Lung (tissue), 12 donors: ENCODE results near the gene SDK1. TPM values are rescaled to one million over a fixed set of nuclear protein-coding genes. Genes with fewer than 3 reads are reported as not detected.

ENCODE experiments used
- ATAC-seq: fragments of 200-7000 bp; cut with Tn5 transposase; one replicate; pipeline ENCODE4 v1.9.1; 2020; ENCODE audit warnings: moderate number of reproducible peaks; ENCODE audit not compliant: insufficient read depth, low FRiP score
- DNase-seq, 3 donors: peaks; one replicate each; pipeline ENCODE4 v3.0.0-alpha.2; 2013 to 2017
- H3K27ac ChIP-seq, 2 donors: one replicate each; pipeline ENCODE4 v1.5.1; 2013; ENCODE audit warnings: mild to moderate bottlenecking in 2 of 2, moderate library complexity in 2 of 2, control low read depth in 1 of 2, inconsistent platforms in 1 of 2, low read depth in 1 of 2, low read length in 1 of 2
- H3K27me3 ChIP-seq, 3 donors: one replicate each; pipeline ENCODE4 v1.5.1; 2013; ENCODE audit warnings: low read length in 2 of 3; ENCODE audit not compliant: control insufficient read depth in 3 of 3, insufficient read depth in 3 of 3
- H3K36me3 ChIP-seq, 4 donors: one replicate each; pipeline ENCODE4 v1.5.1; 2013; ENCODE audit warnings: low read length in 4 of 4, mild to moderate bottlenecking in 1 of 4, moderate library complexity in 1 of 4; ENCODE audit not compliant: control insufficient read depth in 4 of 4, insufficient read depth in 4 of 4
- H3K4me1 ChIP-seq, 5 donors: one replicate each; pipeline ENCODE4 v1.5.1; 2013; ENCODE audit warnings: low read length in 5 of 5, mild to moderate bottlenecking in 2 of 5, moderate library complexity in 1 of 5; ENCODE audit not compliant: control insufficient read depth in 5 of 5, insufficient read depth in 5 of 5
- H3K4me3 ChIP-seq: one replicate; pipeline ENCODE4 v1.5.1; 2013; ENCODE audit warnings: mild to moderate bottlenecking, control low read depth, moderate library complexity
- H3K9ac ChIP-seq, 2 donors: one replicate each; pipeline ENCODE4 v1.5.1; 2013; ENCODE audit warnings: low read length in 2 of 2, control low read depth in 1 of 2; ENCODE audit not compliant: insufficient read depth in 1 of 2
- H3K9me3 ChIP-seq, 4 donors: one replicate each; pipeline ENCODE4 v1.5.1; 2013; ENCODE audit warnings: low read length in 3 of 4, mild to moderate bottlenecking in 1 of 4, moderate library complexity in 1 of 4; ENCODE audit not compliant: control insufficient read depth in 4 of 4, insufficient read depth in 3 of 4
- CTCF ChIP-seq: IDR thresholded peaks from 2 replicates; pipeline ENCODE4 v1.5.1; 2012; ENCODE audit warnings: mild to moderate bottlenecking; ENCODE audit errors: control extremely low read depth, extremely low read depth
- WGBS, 2 donors: extraction: QIAGEN DNeasy Blood & Tissue Kit; methylation state at CpG; one replicate each; pipeline ENCODE4 v1.1.7; 2013; 5-methylcytosine and 5-hydroxymethylcytosine counted together
- polyA plus RNA-seq, 2 donors: library from polyadenylated mRNA; stranded (reverse); fragments of 200-250 nt; gene quantifications; one replicate each; pipeline ENCODE4 v1.2.1, GENCODE V29; 2013
- total RNA-seq, 2 donors: library from RNA; depleted of rRNA in 1 of 2; stranded (reverse); fragments of >200 nt in 1 of 2; gene quantifications; one replicate each; pipeline ENCODE4 v1.2.1, GENCODE V29; 2014 to 2021
- donor health status: control.
- donor health status: control.
- donor health status: Bipolar disorder and iron deficiency.
- donor health status: healthy.
- donor health status: DM: yes; HTN: yes; CAD: no.

SDK1 gene
- total and polyA plus RNA-seq, 4 donors, result 3.7 to 30.1 (median 12.7) TPM

GRCh38 chr7:3760651-3761050 lies 459.6 kb downstream of the SDK1 start:
- 78 to 84% methylated on average over 5 of the region's 5 CpGs for WGBS, 2 donors
- TF ChIP-seq CTCF, result no peak
- H3K9ac ChIP-seq, result no peak overlapping the region
- DNase-seq (peak; percentile 42 to 87 (median 75)), ATAC-seq (no peak)
- no peaks in the 10 kb centered on the region for H3K27me3 ChIP-seq
- no peaks in the 10 kb centered on the region for H3K36me3 ChIP-seq
- H3K9me3 ChIP-seq, result peaks cover 0 to 3% (median 0%) of the 10 kb centered on the region in 4 donors
- H3K4me1 ChIP-seq, result peaks cover 0 to 23% (median 3%) of the 10 kb centered on the region in 5 donors
- no peak overlapping the region for H3K27ac ChIP-seq
- H3K4me3 ChIP-seq, result no peak overlapping the region

DNA sequence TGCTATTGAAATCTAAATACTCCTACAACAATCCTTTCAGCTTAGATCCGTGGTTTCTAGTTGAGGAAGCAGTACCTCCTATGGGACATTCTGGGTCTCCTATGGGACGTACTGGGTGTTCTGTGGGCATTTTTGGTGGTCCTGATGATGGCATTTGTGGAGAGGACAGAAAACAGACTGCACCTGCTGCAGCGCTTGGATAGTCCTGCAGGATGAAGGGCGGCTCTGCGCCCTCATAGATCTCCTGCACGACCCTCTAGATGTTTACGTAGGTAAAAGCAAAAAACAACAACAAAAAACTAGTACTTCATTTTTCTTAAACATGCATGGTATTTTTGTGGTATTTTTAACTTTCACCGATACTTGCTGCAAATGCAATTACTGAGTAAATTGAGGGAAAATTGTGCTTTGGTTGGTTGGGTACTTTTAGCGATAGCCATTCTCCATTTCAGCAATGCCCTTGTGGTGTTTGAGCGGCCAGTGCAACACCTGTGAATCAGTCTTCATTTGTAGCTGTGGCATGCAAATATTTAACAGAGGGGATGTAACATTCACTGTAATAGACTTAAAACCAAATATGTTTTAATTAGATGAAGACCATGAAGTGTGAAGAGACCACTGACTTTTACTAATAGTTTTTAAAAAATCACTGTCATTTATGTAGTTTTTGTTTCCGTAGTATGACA lies 461.2 kb downstream of the SDK1 start:
- no peak for TF ChIP-seq CTCF
- ATAC-seq, result no peak
- H3K9ac ChIP-seq, result no peak overlapping the region
- H3K4me3 ChIP-seq, result no peak overlapping the region
- peaks cover 0 to 23% (median 3%) of the 10 kb centered on the region in 5 donors for H3K4me1 ChIP-seq
- DNase-seq, result no peak
- H3K27ac ChIP-seq, result no peak overlapping the region
- H3K27me3 ChIP-seq, result no peaks in the 10 kb centered on the region
- no peaks in the 10 kb centered on the region for H3K36me3 ChIP-seq
- peaks cover 0 to 4% (median 0%) of the 10 kb centered on the region in 4 donors for H3K9me3 ChIP-seq
- WGBS, 2 donors, result 86 to 90% methylated on average over 11 of the region's 11 CpGs

DNA sequence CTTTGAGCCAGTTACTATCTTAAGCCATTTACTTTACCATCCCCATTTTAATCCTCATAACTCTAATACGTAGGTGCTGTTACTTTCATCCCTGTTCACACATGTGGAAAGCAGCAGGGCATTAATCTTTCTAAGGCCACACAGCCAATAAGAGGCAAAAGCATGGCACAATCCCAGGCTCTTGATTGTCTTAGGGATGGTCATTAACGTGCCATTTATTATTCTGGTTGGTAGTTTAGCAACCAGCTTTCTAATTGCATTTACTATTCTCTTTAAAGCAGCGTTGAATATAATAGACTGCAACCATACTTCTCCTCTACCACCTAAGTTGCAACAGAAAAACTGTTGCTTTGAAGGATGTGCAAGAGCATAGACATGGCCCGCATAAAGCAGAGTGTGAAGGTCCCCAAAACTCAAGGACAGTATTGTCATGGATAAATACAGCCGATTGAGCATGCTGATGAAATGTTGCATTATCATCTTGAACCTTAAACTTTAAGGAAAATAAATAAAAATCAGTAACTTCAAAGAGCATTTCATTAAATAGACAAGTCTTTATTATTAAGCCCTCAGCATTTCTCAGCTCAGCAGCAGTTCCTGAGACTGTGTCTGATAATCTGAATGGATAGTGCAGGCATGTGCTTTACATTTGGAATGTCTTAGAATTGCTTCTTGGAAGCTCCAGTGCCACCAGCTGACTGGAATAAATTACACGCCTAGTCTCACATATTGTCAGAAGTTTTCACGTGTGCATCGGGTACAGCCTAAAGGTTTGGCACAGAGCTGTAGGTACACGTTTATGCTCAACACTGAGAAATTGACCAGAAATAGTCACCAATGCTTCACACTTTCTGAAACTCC lies 467.1 kb downstream of the SDK1 start:
- H3K4me1 ChIP-seq, result no peaks in the 10 kb centered on the region
- H3K9me3 ChIP-seq, result peaks cover 0 to 1% (median 0%) of the 10 kb centered on the region in 4 donors
- no peak overlapping the region for H3K27ac ChIP-seq
- H3K9ac ChIP-seq, result no peak overlapping the region
- no peaks in the 10 kb centered on the region for H3K36me3 ChIP-seq
- ATAC-seq (no peak), DNase-seq (peak in 2 of 3 donors; percentile 34 to 42)
- no peak for TF ChIP-seq CTCF
- H3K4me3 ChIP-seq, result no peak overlapping the region
- no peaks in the 10 kb centered on the region for H3K27me3 ChIP-seq
- 85 to 90% methylated on average over 9 of the region's 9 CpGs for WGBS, 2 donors
